Fibroblast of lung (primary cell): ENCODE data around the gene FKBP11.

Experiments
- EZH2 ChIP-seq: IDR thresholded peaks from 2 replicates; pipeline ENCODE4 v1.5.1; 2012; ENCODE audit warnings: low read length, control low read depth, mild to moderate bottlenecking; ENCODE audit errors: missing control alignments
- TF ChIP-seq, protein P1 (sequence below), 2 donors: IDR thresholded peaks in 1 of 2; conservative IDR thresholded peaks in 1 of 2; 1 replicate in 1 of 2; 2 replicates in 1 of 2; pipeline ENCODE4 v1.5.1; 2011 to 2012; ENCODE audit warnings: low read length in 2 of 2, control low read depth in 1 of 2, inconsistent platforms in 1 of 2, low read depth in 1 of 2, mild to moderate bottlenecking in 1 of 2

DNA sequence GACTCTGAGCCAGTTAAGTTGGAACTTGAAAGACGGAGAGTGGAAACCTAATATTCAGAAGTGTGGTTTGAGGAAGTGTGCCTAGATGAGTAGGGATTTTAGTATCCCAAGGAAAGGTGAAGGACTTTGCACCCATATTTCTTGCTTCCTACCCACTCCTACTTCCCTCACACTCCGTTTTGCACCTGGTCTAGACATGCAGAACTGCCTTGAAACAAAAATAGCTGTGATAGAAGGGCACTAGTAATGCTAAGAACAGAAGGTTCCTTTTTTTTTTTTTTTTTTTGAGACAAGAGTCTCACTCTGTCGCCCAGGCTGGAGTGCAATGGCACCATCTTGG is 32.7 kb upstream of the FKBP11 start:
- no peak for TF ChIP-seq EZH2
- TF ChIP-seq, protein P1, sequence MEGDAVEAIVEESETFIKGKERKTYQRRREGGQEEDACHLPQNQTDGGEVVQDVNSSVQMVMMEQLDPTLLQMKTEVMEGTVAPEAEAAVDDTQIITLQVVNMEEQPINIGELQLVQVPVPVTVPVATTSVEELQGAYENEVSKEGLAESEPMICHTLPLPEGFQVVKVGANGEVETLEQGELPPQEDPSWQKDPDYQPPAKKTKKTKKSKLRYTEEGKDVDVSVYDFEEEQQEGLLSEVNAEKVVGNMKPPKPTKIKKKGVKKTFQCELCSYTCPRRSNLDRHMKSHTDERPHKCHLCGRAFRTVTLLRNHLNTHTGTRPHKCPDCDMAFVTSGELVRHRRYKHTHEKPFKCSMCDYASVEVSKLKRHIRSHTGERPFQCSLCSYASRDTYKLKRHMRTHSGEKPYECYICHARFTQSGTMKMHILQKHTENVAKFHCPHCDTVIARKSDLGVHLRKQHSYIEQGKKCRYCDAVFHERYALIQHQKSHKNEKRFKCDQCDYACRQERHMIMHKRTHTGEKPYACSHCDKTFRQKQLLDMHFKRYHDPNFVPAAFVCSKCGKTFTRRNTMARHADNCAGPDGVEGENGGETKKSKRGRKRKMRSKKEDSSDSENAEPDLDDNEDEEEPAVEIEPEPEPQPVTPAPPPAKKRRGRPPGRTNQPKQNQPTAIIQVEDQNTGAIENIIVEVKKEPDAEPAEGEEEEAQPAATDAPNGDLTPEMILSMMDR (conservative IDR thresholded peaks at IDR 0.05 in 1 of 2, IDR thresholded peaks at IDR 0.05 in 1 of 2; ENCODE audit: low read depth in 1 of 2, low read length in 2 of 2), result no peak
